Activated CD4-positive, CD25-positive, alpha-beta regulatory T cell treated with anti-CD3 and anti-CD28 coated beads, Interleukin-2, amount 50 U/mL, for 72 hours (primary cell): ENCODE data around the gene SRMS.
A peak's percentile ranks its signal among the peaks of the same experiment; 100 is the strongest.

Source experiments
- DNase-seq: peaks from one replicate; pipeline ENCODE4 v3.0.0; 2021

Gene SRMS

DNA sequence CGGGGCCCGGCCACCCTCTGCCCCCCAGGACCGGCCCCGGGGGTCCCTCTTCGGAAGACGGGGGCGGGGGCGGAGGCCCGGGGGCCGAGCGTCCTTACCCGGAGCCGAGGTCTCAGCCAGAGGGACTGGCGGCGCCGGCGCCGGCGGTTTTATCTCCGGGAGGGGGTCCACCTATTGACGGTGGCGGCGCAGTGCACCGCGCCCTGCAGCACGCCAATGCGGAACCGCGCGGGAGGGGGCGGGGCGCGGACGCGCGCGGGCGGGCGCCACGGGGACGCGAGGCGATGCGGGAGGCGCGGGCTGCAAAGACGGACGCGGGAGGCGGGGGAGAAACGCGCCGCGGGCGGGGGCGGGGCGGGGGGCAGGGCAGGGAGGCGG, 48.6 kb downstream of the SRMS start, which contains the start of gene EEF1A2:
TSS of gene EEF1A2 (minus strand) at position 124 of the 378 bp plus-strand sequence. CDS start 1,320 bp downstream, outside the sequence.
- no peak for DNase-seq

DNA sequence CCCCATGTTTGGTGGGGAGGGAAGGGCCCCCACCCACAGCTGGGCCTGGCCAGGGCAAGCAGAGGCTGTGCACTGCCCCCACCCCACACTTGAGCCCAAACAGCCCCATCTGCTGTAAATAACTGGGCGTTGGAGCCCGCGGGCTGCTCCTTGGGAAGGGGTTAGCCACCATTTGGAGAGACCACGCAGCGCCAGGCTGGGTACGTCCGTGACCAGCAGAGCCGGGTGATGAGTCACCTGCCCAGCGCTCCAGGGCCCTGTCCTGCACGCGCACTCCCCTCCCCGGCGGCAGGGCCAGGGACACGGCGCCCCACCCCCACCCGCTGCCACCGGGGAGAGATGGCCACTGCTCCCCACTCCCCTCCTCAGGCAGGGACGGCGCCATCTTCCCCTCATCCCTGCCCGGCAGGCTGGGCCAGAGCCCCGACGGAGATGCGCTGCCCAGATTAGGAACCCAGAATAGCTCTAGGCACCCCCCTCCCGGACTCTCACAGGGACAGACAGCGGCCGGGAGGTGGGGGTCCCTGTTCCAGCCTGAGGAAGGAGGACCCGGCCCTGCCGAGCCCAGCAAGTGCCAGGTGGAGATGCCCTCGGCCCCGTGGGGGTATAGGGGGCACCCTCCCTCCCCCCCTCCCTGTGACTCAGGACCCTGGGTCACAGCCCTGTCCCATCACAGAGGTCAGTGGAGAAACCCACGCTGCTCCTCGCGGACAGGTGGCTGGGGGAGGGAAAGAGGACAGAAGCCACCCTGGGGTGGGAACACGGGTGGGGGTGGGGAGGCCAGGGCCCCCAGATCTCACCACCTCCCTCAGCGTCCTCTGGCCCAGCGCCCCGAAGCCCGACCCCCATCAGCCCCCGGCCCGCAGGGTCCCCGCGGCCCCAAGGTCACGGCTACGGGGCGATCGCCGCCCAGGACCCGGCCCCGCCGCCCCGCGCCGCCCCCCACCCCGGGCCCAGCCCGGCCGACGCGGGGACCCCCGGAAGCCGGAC, 49.3 kb downstream of the SRMS start:
- no peak for DNase-seq

DNA sequence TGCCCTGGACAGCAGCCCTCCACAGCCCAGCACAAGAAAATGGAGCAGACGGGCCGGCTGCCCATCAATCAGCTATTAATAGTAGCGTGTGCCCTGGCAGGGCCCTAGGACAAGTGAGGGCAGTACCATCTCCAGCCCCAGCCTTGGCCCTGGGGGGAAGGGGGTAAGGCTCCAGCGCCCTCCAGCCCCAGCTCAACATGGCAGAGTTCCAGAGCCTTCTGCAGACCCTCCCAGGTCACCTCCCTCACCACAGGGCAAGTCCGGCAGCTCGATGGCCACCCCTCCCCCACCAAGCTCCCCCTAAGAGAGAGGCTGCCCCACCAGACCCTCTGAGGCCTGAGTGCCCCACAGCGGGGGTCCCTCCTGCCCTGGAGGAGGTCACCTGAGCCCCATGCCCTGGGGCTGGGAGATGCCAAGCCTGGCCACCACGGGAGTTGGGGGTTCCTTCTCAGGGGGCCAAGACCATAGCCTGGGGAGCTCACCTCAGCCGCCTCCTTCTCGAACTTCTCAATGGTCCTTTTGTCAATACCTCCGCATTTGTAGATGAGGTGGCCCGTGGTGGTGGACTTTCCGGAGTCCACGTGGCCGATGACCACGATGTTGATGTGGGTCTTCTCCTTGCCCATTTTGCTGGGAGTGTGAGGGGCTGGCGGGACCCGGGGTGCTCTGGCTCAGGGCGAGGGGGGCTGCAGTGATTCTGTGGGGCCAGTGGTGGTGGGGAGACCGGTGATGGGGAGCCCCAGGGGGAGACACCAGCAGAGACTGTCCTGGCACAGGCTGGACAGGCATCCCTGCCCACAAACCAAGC, 50.2 kb downstream of the SRMS start:
- DNase-seq = no peak

DNA sequence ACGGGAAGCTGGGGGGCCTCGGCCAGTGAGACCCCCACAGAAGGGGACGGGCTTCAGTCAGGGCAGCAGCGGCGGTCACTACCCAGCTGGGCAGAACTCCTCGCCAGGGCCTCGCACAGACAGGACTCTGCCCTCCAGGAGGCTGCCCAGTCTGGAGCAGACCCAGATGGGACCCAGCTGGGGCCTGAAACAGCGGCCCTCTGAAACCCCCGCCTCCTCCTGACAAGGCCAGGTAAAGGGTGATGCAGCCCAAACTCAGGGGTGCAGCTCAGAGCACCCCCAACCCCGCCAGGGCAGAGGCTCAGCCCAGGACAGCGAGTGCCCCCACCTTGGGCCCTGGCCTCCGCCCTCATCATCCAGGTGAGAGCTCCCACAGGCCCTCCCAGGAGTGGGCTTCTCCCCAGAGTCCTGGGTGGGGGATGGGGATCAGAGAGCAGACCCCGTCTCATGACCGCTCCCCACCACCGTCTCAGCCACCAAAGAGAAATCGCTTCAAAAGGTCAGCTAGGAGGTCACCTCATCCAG, 50.9 kb downstream of the SRMS start:
- DNase-seq = no peak

DNA sequence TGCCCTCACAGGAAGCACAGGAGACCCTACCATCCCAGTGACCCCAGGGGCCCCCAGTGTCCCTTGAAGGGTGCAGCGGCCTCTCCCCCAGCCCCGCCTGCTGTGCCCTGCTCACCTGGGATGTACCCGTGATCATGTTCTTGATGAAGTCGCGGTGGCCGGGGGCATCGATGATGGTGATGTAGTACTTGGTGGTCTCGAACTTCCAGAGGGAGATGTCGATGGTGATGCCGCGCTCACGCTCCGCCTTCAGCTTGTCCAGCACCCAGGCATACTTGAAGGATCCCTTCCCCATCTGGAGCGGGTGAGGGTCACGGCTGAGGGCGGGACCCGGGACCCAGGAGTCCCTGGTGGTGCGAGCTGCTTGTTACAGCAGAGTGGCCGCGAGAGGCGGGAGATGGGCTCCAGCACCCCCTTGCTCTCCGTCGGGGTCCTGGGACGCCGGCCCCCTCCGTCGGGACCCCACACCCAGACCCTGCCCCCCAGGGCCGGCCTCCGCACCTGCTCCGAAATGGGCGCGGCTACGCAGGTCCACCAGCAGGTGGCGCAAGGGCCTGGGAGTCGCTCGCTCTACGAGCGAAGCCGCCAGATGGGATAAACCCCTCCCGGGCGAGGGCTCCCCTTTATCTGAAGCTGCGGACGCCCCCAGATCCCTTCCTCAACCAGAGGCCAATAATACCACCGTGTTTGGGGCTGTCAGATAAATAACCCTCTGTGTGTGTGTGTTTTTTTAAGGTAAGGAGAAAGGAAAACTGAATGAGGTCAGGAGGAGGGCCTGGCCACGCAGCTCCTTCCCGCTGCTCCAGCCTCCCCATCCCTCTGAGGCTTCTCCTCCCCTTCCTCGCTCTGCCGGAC, 51.6 kb downstream of the SRMS start:
- DNase-seq = peak; percentile 81

DNA sequence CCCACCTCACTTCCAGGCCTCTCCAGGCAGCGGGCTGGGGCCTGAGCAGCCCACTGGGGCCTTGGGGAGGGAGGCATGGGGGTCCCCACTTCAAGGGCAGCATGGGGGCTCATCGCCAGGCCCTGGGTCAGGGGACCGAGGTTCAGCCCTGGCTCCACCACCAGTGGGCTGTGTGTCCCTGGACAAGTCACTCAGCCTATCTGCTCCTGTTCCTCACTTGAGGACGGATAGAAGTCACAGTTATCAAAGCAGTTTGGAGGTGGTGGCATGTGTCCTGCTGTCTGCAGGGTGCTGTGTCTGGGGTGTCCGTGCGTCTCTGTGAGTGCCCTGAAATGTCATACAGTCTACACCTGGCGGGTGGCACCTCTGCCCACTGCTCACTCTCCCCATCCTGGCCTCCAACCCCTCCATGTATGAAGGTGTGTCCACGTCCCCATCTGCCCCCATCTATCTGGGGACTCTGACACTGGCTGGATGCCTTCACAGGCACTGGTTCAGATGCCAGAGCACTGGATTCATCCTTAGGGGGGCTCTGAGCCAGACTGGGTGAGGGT, 52.3 kb downstream of the SRMS start:
- no peak for DNase-seq

DNA sequence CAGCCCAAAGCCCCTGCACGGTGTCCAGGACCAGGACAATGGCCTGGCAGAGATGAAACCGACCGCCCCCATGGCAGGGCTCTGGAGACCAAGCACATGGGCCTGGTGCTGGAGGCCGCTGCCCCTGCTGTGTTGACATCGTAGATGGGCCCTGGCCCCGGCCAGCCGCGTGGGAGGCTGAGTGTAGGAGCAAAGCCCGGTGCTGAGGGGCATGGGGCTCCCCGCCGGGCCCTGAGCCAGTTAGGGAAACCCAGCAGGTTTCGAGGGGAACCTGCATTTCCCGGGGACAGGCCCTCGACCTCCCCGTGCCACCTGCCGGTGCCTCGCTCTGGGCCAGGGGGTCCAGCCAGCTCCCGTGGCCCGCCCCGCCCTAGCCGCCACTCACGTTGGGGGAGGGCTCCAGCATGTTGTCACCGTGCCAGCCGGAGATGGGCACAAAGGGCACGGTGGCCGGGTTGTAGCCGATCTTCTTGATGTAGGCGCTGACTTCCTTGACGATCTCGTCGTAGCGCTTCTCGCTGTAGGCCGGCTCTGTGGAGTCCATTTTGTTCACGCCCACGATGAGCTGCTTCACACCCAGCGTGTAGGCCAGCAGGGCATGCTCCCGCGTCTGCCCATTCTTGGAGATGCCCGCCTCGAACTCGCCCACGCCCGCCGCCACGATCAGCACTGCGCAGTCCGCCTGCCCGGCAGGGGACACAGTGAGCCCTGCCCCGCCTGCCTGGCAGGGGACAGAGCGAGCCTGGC, 53.0 kb downstream of the SRMS start:
- DNase-seq = no peak

DNA sequence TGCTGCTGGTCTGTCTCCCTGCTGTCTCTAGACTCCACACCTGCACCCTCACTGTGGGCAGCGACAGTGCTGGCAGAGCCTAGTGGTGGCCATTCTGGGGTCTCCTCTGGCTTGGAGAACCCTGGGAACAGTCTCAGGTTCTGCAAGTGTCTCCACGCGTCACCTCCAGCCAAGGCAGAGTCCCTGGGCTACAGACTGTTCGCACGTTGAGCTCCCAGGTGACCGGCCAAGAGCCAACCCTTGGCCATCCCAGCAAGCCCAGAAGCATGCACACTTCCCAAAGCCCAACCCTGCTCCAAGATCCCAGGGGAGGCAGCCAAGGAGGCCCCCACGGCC, 53.5 kb downstream of the SRMS start:
- DNase-seq = no peak

DNA sequence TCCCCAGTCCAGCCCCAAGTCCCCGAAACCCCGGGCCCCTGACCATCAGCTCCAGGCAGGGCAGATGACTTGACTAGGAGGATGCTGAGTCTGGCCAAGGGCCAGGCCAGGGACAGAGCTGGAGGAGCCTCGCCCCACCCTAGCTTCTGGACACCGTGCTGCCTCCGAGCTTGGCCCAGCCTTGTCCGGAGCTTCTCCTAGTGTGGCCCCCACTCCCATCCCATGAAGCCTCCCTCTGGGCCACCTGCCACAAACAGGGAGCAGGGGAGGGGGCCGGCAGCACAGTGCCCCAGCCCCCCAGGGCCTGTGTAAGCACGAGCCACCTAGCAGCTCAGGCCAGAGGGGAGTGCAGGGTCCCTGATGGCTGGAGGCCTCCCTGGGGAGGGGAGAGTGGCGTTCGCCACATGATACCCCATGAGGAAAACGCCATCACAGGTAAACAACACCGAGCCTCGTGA, 54.0 kb downstream of the SRMS start:
- DNase-seq = no peak

DNA sequence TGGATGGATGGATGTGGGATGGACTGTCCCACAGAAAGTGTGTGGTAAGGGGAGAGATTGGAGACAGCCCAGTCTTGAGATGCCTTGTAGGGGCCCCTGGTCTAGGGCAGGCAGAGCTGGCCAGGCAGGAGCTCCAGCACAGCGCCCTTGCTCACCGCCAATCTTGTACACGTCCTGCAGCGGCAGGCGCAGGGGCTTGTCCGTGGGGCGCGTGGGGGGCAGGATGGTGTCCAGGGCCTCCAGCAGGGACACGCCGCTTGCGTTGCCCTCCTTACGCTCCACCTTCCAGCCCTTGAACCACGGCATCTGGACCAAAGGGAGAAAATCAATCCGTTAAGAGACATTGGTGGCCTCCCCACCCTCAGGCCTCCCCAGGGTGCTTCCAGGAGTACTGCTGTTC, 54.6 kb downstream of the SRMS start:
- no peak for DNase-seq

DNA sequence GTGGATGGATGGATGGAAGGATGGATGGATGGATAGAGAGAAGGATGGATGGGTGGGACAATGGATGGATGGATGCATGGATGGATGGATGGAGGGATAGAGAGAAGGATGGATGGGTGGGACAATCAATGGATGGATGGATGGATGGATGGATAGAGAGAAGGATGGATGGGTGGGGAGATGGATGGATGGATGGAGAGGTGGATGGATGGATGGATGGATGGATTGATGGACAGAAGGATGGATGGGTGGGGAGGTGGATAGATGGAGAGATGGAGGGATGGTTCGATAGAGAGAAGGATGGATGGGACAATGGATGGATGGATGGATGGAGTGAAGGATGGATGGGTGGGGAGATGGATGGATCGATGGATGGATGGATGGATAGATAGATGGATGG, 55.0 kb downstream of the SRMS start:
- DNase-seq = no peak

DNA sequence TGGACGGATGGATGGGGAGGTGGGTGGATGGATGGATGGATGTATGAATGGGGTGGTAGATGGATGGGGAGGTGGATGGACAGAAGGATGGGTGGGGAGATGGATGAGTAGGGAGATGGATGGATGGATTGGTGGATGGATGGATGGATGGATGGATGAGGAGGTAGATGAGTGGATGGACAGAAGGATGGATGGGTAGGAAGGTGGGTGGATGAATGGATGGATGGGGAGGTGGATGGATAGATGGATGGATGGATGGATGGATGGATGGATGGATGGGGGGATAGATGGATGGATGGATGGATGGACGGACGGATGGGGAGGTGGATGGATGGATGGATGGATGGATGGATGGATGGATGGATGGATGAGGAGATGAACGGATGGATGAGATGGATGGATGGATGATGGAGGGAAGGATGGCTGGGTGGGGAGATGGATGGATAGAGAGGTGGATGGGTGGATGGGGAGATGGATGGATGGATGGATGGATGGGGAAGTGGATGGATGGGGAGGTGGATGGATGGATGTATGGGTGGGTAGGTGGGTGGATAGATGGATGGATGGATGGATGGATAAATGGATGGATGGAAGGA, 55.8 kb downstream of the SRMS start:
- DNase-seq = no peak

DNA sequence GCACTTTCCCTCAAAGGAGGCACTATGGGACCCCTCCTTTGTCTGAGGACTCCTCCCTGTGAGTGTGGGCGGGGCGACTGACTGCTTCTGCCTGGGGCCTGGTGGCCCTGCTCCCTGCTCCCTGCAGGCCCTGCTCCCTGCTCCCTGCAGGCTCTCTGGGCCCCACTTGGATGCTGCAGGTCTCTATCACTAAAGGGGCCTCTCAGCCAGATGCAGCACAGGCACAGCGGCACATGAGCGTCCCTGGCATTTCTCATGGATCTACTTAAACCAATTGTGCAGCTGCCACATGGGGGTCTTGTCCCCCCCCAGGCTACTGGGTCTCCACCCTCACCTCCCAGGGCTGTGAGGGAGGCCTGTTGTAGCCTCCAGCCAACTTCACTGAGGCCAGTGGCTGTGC, 56.5 kb downstream of the SRMS start:
- no peak for DNase-seq
